Endothelial cell of umbilical vein (primary cell): ENCODE results near the gene ERGIC1. TPM values are rescaled to one million over a fixed set of nuclear protein-coding genes. Genes with fewer than 3 reads are reported as not detected.

Experiments used
- BruUV-seq: library from RNA; stranded (reverse); fragments of 400-500 nt; replicated peaks from 2 replicates; lab custom pipeline; 2021; lab: Mats Ljungman, UMichigan
- CTCF ChIA-PET: fragments of 300-600, 350-600 bp; sonication (Branson Sonifier 250); formaldehyde crosslinking; loops from one replicate; lab custom pipeline; 2021; ENCODE audit warnings: antibody characterized with exemption, inconsistent platforms; lab: Charles Lee
- POLR2A ChIA-PET: fragments of 300-600, 350-600 bp; sonication (Branson Sonifier 250); formaldehyde crosslinking; loops from one replicate; lab custom pipeline; 2021; ENCODE audit warnings: antibody characterized with exemption, inconsistent platforms; lab: Charles Lee
- DNase-seq: peaks from one replicate; pipeline ENCODE4 v3.0.0-alpha.2; 2011; ENCODE audit warnings: low read depth, low spot score
- FAIRE-seq: peaks from 2 replicates; lab custom pipeline; 2011; peaks lifted over from hg19 to GRCh38; lab: Jason Lieb, UNC
- H2AFZ ChIP-seq: 2 replicates; pipeline ENCODE4 v1.6.0; 2012; ENCODE audit warnings: low read depth, low read length, control low read depth, inconsistent platforms
- H3K27ac ChIP-seq: 2 replicates; pipeline ENCODE4 v1.5.1; 2011; ENCODE audit warnings: low read depth, mild to moderate bottlenecking, control low read depth, low read length, moderate library complexity; ENCODE audit not compliant: insufficient read depth
- H3K27me3 ChIP-seq, 2 experiments: 2 replicates each; pipeline versions ENCODE4 v1.6.0 to v1.6.1; 2011; ENCODE audit warnings: low read length in 2 of 2, mixed read lengths in 1 of 2; ENCODE audit not compliant: control insufficient read depth in 2 of 2, insufficient read depth in 2 of 2
- H3K36me3 ChIP-seq, 2 experiments: 2 replicates in 1 of 2; 3 replicates in 1 of 2; pipeline ENCODE4 v1.5.1; 2011; ENCODE audit warnings: low read length in 2 of 2, mild to moderate bottlenecking in 1 of 2, moderate library complexity in 1 of 2; ENCODE audit not compliant: control insufficient read depth in 2 of 2, insufficient read depth in 2 of 2; ENCODE audit errors: extremely low read depth in 1 of 2
- H3K4me1 ChIP-seq: 3 replicates; pipeline ENCODE4 v1.5.1; 2011; ENCODE audit warnings: mild to moderate bottlenecking, low read length; ENCODE audit not compliant: control insufficient read depth, insufficient read depth; ENCODE audit errors: extremely low read depth
- H3K4me2 ChIP-seq: 2 replicates; pipeline ENCODE4 v1.6.1; 2011; ENCODE audit warnings: low read length, control low read depth, mixed read lengths; ENCODE audit not compliant: insufficient read depth
- H3K4me3 ChIP-seq, 3 experiments: fragments of 200-600 bp in 1 of 3; sonication (generic), shearing (Covaris generic) in 1 of 3; replicated peaks in 1 of 3; 2 replicates each; pipeline ENCODE4 v1.5.1; 2011 to 2016; ENCODE audit warnings: control low read depth in 3 of 3, low read length in 3 of 3, mild to moderate bottlenecking in 2 of 3, inconsistent platforms in 1 of 3, low read depth in 1 of 3, moderate library complexity in 1 of 3; ENCODE audit not compliant: insufficient read depth in 1 of 3
- H3K79me2 ChIP-seq: 2 replicates; pipeline ENCODE4 v1.6.0; 2012; ENCODE audit warnings: low read length, inconsistent platforms; ENCODE audit not compliant: control insufficient read depth, insufficient read depth
- H3K9ac ChIP-seq: replicated peaks from 2 replicates; pipeline ENCODE3; 2011; ENCODE audit warnings: low read length, control low read depth; ENCODE audit not compliant: insufficient read depth; ENCODE audit errors: extremely low read depth
- H3K9me1 ChIP-seq: replicated peaks from 3 replicates; pipeline ENCODE4 v1.6.0; 2011; ENCODE audit warnings: mild to moderate bottlenecking, low read length; ENCODE audit not compliant: control insufficient read depth, insufficient read depth; ENCODE audit errors: extremely low read depth
- H3K9me3 ChIP-seq: replicated peaks from 2 replicates; pipeline ENCODE4 v1.5.1; 2012; ENCODE audit warnings: low read length, inconsistent platforms; ENCODE audit not compliant: control insufficient read depth, insufficient read depth
- H4K20me1 ChIP-seq: replicated peaks from 2 replicates; pipeline ENCODE3; 2011; ENCODE audit warnings: mild to moderate bottlenecking, low read length; ENCODE audit not compliant: control insufficient read depth, insufficient read depth; ENCODE audit errors: extremely low read depth
- CTCF ChIP-seq, 2 donors: IDR thresholded peaks; 1 replicate in 1 of 2; 2 replicates in 1 of 2; pipeline ENCODE4 v1.5.1; 2011; ENCODE audit warnings: low read length in 2 of 2, mild to moderate bottlenecking in 2 of 2, moderate library complexity in 2 of 2, control low read depth in 1 of 2, inconsistent platforms in 1 of 2, low read depth in 1 of 2; ENCODE audit not compliant: insufficient read depth in 1 of 2; ENCODE audit errors: extremely low read depth in 1 of 2
- EZH2 ChIP-seq: IDR thresholded peaks from 2 replicates; pipeline ENCODE4 v1.6.1; 2012; ENCODE audit warnings: borderline replicate concordance, low read depth, mild to moderate bottlenecking, moderate library complexity, low read length, inconsistent platforms; ENCODE audit not compliant: severe bottlenecking
- FOS ChIP-seq: IDR thresholded peaks from 2 replicates; pipeline ENCODE4 v1.6.1; 2011; ENCODE audit warnings: mild to moderate bottlenecking, low read length, moderate library complexity, borderline replicate concordance; ENCODE audit not compliant: insufficient read depth
- GATA2 ChIP-seq: IDR thresholded peaks from 2 replicates; pipeline ENCODE4 v1.7.0; 2011; ENCODE audit warnings: low read depth, mild to moderate bottlenecking, moderate library complexity, mixed read lengths, low read length; ENCODE audit not compliant: insufficient read length, insufficient read depth
- JUN ChIP-seq: IDR thresholded peaks from 2 replicates; pipeline ENCODE4 v1.6.1; 2011; ENCODE audit warnings: borderline replicate concordance, low read depth; ENCODE audit not compliant: insufficient read length, insufficient read depth
- MAX ChIP-seq: IDR thresholded peaks from 2 replicates; pipeline ENCODE4 v1.6.1; 2011; ENCODE audit not compliant: insufficient read depth, insufficient read length
- MYC ChIP-seq: IDR thresholded peaks from one replicate; pipeline ENCODE4 v1.6.1; 2011; ENCODE audit warnings: mild to moderate bottlenecking, low read depth, low read length
- POLR2A ChIP-seq: IDR thresholded peaks from 2 replicates; pipeline ENCODE4 v1.6.1; 2012; ENCODE audit warnings: low read depth, mild to moderate bottlenecking, control low read depth, low read length
- POLR2AphosphoS5 ChIP-seq: IDR thresholded peaks from 2 replicates; pipeline ENCODE4 v1.6.1; 2012; ENCODE audit warnings: low read depth, mild to moderate bottlenecking, control low read depth, low read length, moderate library complexity; ENCODE audit not compliant: insufficient read depth
- dilution Hi-C: fragments of 300-500 bp; cut with MboI; formaldehyde crosslinking; loops from one replicate; pipeline ENCODE4 v1.15.0; 2019; ENCODE audit warnings: low sequenced_read_pairs; ENCODE audit not compliant: extremely low pct_ligation_motif_present
- intact Hi-C: fragments of 100-400 bp; cut with micrococcal nuclease; formaldehyde crosslinking; loops from one replicate; pipeline ENCODE4 v1.10.0; 2022
- polyA plus RNA-seq, 4 experiments: library from polyadenylated mRNA; depleted of rRNA in 3 of 4; stranded (reverse) in 3 of 4; unstranded in 1 of 4; fragments of >200 nt; gene quantifications; 2 replicates each; pipeline versions ENCODE4 v1.2.1 to v1.2.3, GENCODE V29; 2011 to 2012; ENCODE audit warnings: missing spikeins in 1 of 4
- total RNA-seq: library from RNA; stranded (reverse); gene quantifications from 2 replicates; pipeline ENCODE4 v1.2.3, GENCODE V29; 2021

The ERGIC1 gene
- total and polyA plus RNA-seq, 2 donors (not counting 3 experiments of a cell fraction or from before 2014, with no cell fraction given), result 105 to 109 TPM

- no peaks in the 10 kb centered on the region for H3K27me3 ChIP-seq
- no peak for TF ChIP-seq FOS
- TF ChIP-seq EZH2, result no peak
- no peak for TF ChIP-seq JUN
- no peak for TF ChIP-seq MYC
- no peak for TF ChIP-seq POLR2AphosphoS5
- TF ChIP-seq POLR2A, result no peak
- no peak for TF ChIP-seq GATA2
- TF ChIP-seq CTCF (IDR thresholded peaks at IDR 0.05; ENCODE audit: extremely low read depth in 1 of 2, insufficient read depth in 1 of 2, low read depth in 1 of 2, low read length in 2 of 2), result no peak
- no peak for TF ChIP-seq MAX
- DNase-seq (no peak), FAIRE-seq (no peak)
- H3K9me1 ChIP-seq, result no peaks in the 10 kb centered on the region
- no peak overlapping the region for H3K4me2 ChIP-seq
- dilution Hi-C loops (no loop called here), intact Hi-C loops (no loop called here)
- H3K27ac ChIP-seq, result peak overlapping the region; percentile 95
- H3K4me3 ChIP-seq, result no peak overlapping the region
- H3K36me3 ChIP-seq, result peaks cover 0 to 11% of the 10 kb centered on the region in 2 experiments
- POLR2A ChIA-PET, result no interaction called here
- H3K9me3 ChIP-seq, result no peaks in the 10 kb centered on the region
- CTCF ChIA-PET, result interaction anchor here (0.8 to 13.5 kb wide), 3 partner anchors 11 to 233 kb away, joined by 3 to 413 read pairs (median 13); no protein-coding TSS in a partner anchor
- no peaks in the 10 kb centered on the region for H3K79me2 ChIP-seq
- H3K4me1 ChIP-seq, result peaks cover 14% of the 10 kb centered on the region
- H2AFZ ChIP-seq, result no peak overlapping the region
- no peak overlapping the region for H3K9ac ChIP-seq
- H4K20me1 ChIP-seq, result no peaks in the 10 kb centered on the region
- BruUV-seq, result no TSS peak
Measured at GRCh38 chr5:172942556-172942955, 108.5 kb downstream of the ERGIC1 start.
